ENCODE data around the gene NUDT22. TPM values are rescaled to one million over a fixed set of nuclear protein-coding genes. Genes with fewer than 3 reads are reported as not detected.

Gene NUDT22
- total RNA-seq, 1 donor from 2014 or later: 35.6 TPM

- H3K27ac Mint-ChIP-seq: peak overlapping the region; percentile 94
- H3K9me3 Mint-ChIP-seq: no peaks in the 10 kb centered on the region
- peaks cover 6% of the 10 kb centered on the region for H3K36me3 Mint-ChIP-seq
- no peaks in the 10 kb centered on the region for H3K27me3 Mint-ChIP-seq (ENCODE audit: low read depth)
- no peak for DNase-seq (ENCODE audit: low spot score in 2 of 2, unreplicated experiment in 2 of 2)
- TF ChIP-seq CTCF (IDR thresholded peaks at IDR 0.05; ENCODE audit: unreplicated experiment): no peak
- H3K4me1 Mint-ChIP-seq: peaks cover 24% of the 10 kb centered on the region
- H3K4me3 Mint-ChIP-seq: peak overlapping the region; percentile 96
Observed at GRCh38 chr11:64268025-64268892, 42.2 kb downstream of the NUDT22 start.

GRCh38 chr11:64268893-64269539 lies 42.9 kb downstream of the NUDT22 start:
- H3K4me3 Mint-ChIP-seq: peak overlapping the region; percentile 96
- no peak for TF ChIP-seq CTCF (IDR thresholded peaks at IDR 0.05; ENCODE audit: unreplicated experiment)
- DNase-seq (ENCODE audit: low spot score in 2 of 2, unreplicated experiment in 2 of 2): no peak
- peak overlapping the region; percentile 100 for H3K27ac Mint-ChIP-seq
- no peaks in the 10 kb centered on the region for H3K9me3 Mint-ChIP-seq
- H3K36me3 Mint-ChIP-seq: peaks cover 5% of the 10 kb centered on the region
- no peaks in the 10 kb centered on the region for H3K27me3 Mint-ChIP-seq (ENCODE audit: low read depth)
- H3K4me1 Mint-ChIP-seq: peaks cover 24% of the 10 kb centered on the region

GRCh38 chr11:64269540-64270220 lies 43.6 kb downstream of the NUDT22 start:
- Mint-ChIP-seq H3K9me3 (no peaks in the 10 kb centered on the region), H3K27ac (peak overlapping the region; percentile 100), H3K4me1 (peaks cover 17% of the 10 kb centered on the region), H3K27me3 (ENCODE audit: low read depth) (no peaks in the 10 kb centered on the region), H3K36me3 (peaks cover 5% of the 10 kb centered on the region), H3K4me3 (peak overlapping the region; percentile 96)
- no peak for TF ChIP-seq CTCF (IDR thresholded peaks at IDR 0.05; ENCODE audit: unreplicated experiment)
- peak; percentile 91 to 97 for DNase-seq (ENCODE audit: low spot score in 2 of 2, unreplicated experiment in 2 of 2)

GRCh38 chr11:64275031-64275800 lies 49.1 kb downstream of the NUDT22 start:
- Mint-ChIP-seq H3K36me3 (peaks cover 3% of the 10 kb centered on the region), H3K4me1 (peaks cover 4% of the 10 kb centered on the region), H3K27me3 (ENCODE audit: low read depth) (no peaks in the 10 kb centered on the region), H3K27ac (no peak overlapping the region), H3K9me3 (no peaks in the 10 kb centered on the region), H3K4me3 (no peak overlapping the region)
- no peak for DNase-seq (ENCODE audit: low spot score in 2 of 2, unreplicated experiment in 2 of 2)
- TF ChIP-seq CTCF (IDR thresholded peaks at IDR 0.05; ENCODE audit: unreplicated experiment): no peak

- DNase-seq (ENCODE audit: low spot score in 2 of 2, unreplicated experiment in 2 of 2): no peak
- H3K4me3 Mint-ChIP-seq: no peak overlapping the region
- H3K27ac Mint-ChIP-seq: no peak overlapping the region
- no peaks in the 10 kb centered on the region for H3K9me3 Mint-ChIP-seq
- H3K27me3 Mint-ChIP-seq (ENCODE audit: low read depth): no peaks in the 10 kb centered on the region
- H3K36me3 Mint-ChIP-seq: peaks cover 3% of the 10 kb centered on the region
- H3K4me1 Mint-ChIP-seq: peaks cover 4% of the 10 kb centered on the region
- no peak for TF ChIP-seq CTCF (IDR thresholded peaks at IDR 0.05; ENCODE audit: unreplicated experiment)
Observed at GRCh38 chr11:64275841-64276240, 49.8 kb downstream of the NUDT22 start.
